HTR-8/SVneo (cell line): ENCODE data around the gene BEND7.

ENCODE experiments used
- DNase-seq: peaks from one replicate; pipeline ENCODE4 v3.0.0; 2011; ENCODE audit warnings: low spot score, mixed read lengths; ENCODE audit not compliant: insufficient read length
- FAIRE-seq: peaks from 2 replicates; lab custom pipeline; 2011; peaks lifted over from hg19 to GRCh38; lab: Jason Lieb, UNC

BEND7 gene

GRCh38 chr10:13489035-13489599 lies 39.7 kb downstream of the BEND7 start:
- no peak for FAIRE-seq
- DNase-seq, result no peak

GRCh38 chr10:13485623-13486022 lies 43.2 kb downstream of the BEND7 start:
- DNase-seq, result no peak
- FAIRE-seq, result no peak

- FAIRE-seq, result no peak
These were observed 44.9 kb downstream of the BEND7 start for GRCh38 chr10:13483951-13484350.

GRCh38 chr10:13483073-13483472 lies 45.7 kb downstream of the BEND7 start:
- DNase-seq, result no peak
- no peak for FAIRE-seq

More at GRCh38 chr10:13483951-13484350, 44.9 kb downstream of the BEND7 start:
- no peak for DNase-seq

GRCh38 chr10:13481690-13482089 lies 47.1 kb downstream of the BEND7 start:
- no peak for DNase-seq
- no peak for FAIRE-seq

- FAIRE-seq (no peak), DNase-seq (no peak)
These were observed 53.7 kb downstream of the BEND7 start for GRCh38 chr10:13475124-13475523.

GRCh38 chr10:13473986-13474385 lies 54.8 kb downstream of the BEND7 start:
- DNase-seq, result no peak
- no peak for FAIRE-seq

- FAIRE-seq, result no peak
- DNase-seq, result no peak
These were observed 56.5 kb downstream of the BEND7 start for GRCh38 chr10:13472359-13472758.

GRCh38 chr10:13470270-13470669 lies 58.5 kb downstream of the BEND7 start:
- no peak for FAIRE-seq
- no peak for DNase-seq

GRCh38 chr10:13462551-13462950 lies 66.3 kb downstream of the BEND7 start:
- FAIRE-seq (no peak), DNase-seq (no peak)

GRCh38 chr10:13458687-13459012 lies 70.2 kb downstream of the BEND7 start:
- FAIRE-seq (no peak), DNase-seq (no peak)

- DNase-seq (no peak), FAIRE-seq (no peak)
These were observed 70.7 kb downstream of the BEND7 start for GRCh38 chr10:13457958-13458686.

- FAIRE-seq (no peak), DNase-seq (no peak)
These were observed 74.9 kb downstream of the BEND7 start for GRCh38 chr10:13453896-13454295.

- DNase-seq (no peak), FAIRE-seq (no peak)
These were observed 78.7 kb downstream of the BEND7 start for GRCh38 chr10:13450069-13450468.

GRCh38 chr10:13449296-13449695 lies 79.5 kb downstream of the BEND7 start:
- FAIRE-seq (no peak), DNase-seq (no peak)

- no peak for DNase-seq
- no peak for FAIRE-seq
These were observed 80.6 kb downstream of the BEND7 start for GRCh38 chr10:13448216-13448615.

- FAIRE-seq, result no peak
- no peak for DNase-seq
These were observed 83.0 kb downstream of the BEND7 start for GRCh38 chr10:13445656-13446400.

GRCh38 chr10:13441476-13441875 lies 87.3 kb downstream of the BEND7 start:
- no peak for FAIRE-seq
- no peak for DNase-seq

GRCh38 chr10:13440185-13441061 lies 88.4 kb downstream of the BEND7 start:
- FAIRE-seq (no peak), DNase-seq (peak; percentile 60)

GRCh38 chr10:13439313-13440184 lies 89.3 kb downstream of the BEND7 start:
- FAIRE-seq (no peak), DNase-seq (no peak)
